Fibroblast of villous mesenchyme (primary cell): ENCODE results near the gene CACNG7. TPM values are rescaled to one million over a fixed set of nuclear protein-coding genes. Genes with fewer than 3 reads are reported as not detected.

Experiments used
- DNase-seq: peaks from one replicate; pipeline ENCODE4 v3.0.0-alpha.2; 2010; ENCODE audit warnings: low read depth
- H3K4me3 ChIP-seq: 2 replicates; pipeline ENCODE4 v1.5.1; 2011; ENCODE audit warnings: low read depth, mild to moderate bottlenecking, low read length
- CTCF ChIP-seq: IDR thresholded peaks from 2 replicates; pipeline ENCODE4 v1.5.1; 2012; ENCODE audit warnings: low read depth, mild to moderate bottlenecking, low read length; ENCODE audit not compliant: insufficient read depth
- total RNA-seq: library from RNA; depleted of rRNA; stranded (reverse); fragments of >200 nt; gene quantifications from 2 replicates; pipeline ENCODE4 v1.2.3, GENCODE V29; 2012

The CACNG7 gene
- total RNA-seq, 1 donor, result 0.43 TPM

- DNase-seq, result no peak
- H3K4me3 ChIP-seq, result no peak overlapping the region
- peak; percentile 29 for TF ChIP-seq CTCF
Measured at GRCh38 chr19:53912653-53913052, 3.6 kb downstream of the CACNG7 start.

- TF ChIP-seq CTCF, result no peak
- no peak overlapping the region for H3K4me3 ChIP-seq
- no peak for DNase-seq
Measured at GRCh38 chr19:53915000-53915399, 5.9 kb downstream of the CACNG7 start.

- no peak overlapping the region for H3K4me3 ChIP-seq
- DNase-seq, result no peak
- no peak for TF ChIP-seq CTCF
Measured at GRCh38 chr19:53916004-53916403, 6.9 kb downstream of the CACNG7 start.

- no peak for DNase-seq
- H3K4me3 ChIP-seq, result no peak overlapping the region
- no peak for TF ChIP-seq CTCF
Measured at GRCh38 chr19:53917356-53917755, 8.3 kb downstream of the CACNG7 start.

- peak; percentile 72 for DNase-seq
- no peak overlapping the region for H3K4me3 ChIP-seq
- TF ChIP-seq CTCF, result no peak
Measured at GRCh38 chr19:53927739-53928138, 18.7 kb downstream of the CACNG7 start.

- no peak overlapping the region for H3K4me3 ChIP-seq
- no peak for TF ChIP-seq CTCF
- no peak for DNase-seq
Measured at GRCh38 chr19:53936029-53936428, 27.0 kb downstream of the CACNG7 start.

- TF ChIP-seq CTCF, result peak; percentile 4
- H3K4me3 ChIP-seq, result no peak overlapping the region
- peak; percentile 13 for DNase-seq
Measured at GRCh38 chr19:53942001-53942786, 33.1 kb downstream of the CACNG7 start.
